ENCODE measurements around the gene MT1X.
A peak's percentile ranks its signal among the peaks of the same experiment; 100 is the strongest.

Gene MT1X

GRCh38 chr16:56641166-56641565, 41.1 kb upstream of the MT1X start:
- TF ChIP-seq CTCF (IDR thresholded peaks at IDR 0.05; ENCODE audit: low read length) (no peak), EZH2 (optimal IDR thresholded peaks at IDR 0.05; ENCODE audit: low read depth, low read length) (no peak), EZH2phosphoT487 (IDR thresholded peaks at IDR 0.05; ENCODE audit: low read length) (no peak)
- Histone ChIP-seq H3K36me3 (replicated peaks; ENCODE audit: insufficient read depth, low read length) (no peaks in the 10 kb centered on the region), H3K4me1 (ENCODE audit: low read length) (no peaks in the 10 kb centered on the region), H3K4me3 (ENCODE audit: low read length) (no peak overlapping the region), H3K9me2 (replicated peaks; ENCODE audit: insufficient read depth, low read length) (no peaks in the 10 kb centered on the region), H3K27me3 (replicated peaks; ENCODE audit: insufficient read depth, low read length) (peaks cover 66% of the 10 kb centered on the region), H3K9ac (ENCODE audit: low read length) (no peak overlapping the region), H4K20me1 (ENCODE audit: insufficient read depth, low read length) (no peaks in the 10 kb centered on the region), H3K79me2 (ENCODE audit: low read length) (no peaks in the 10 kb centered on the region), H2AFZ (ENCODE audit: low read length) (no peak overlapping the region), H3F3A (ENCODE audit: insufficient read depth, low read length) (no peaks in the 10 kb centered on the region), H3K9me3 (replicated peaks; ENCODE audit: insufficient read depth, low read length) (no peaks in the 10 kb centered on the region), H3K27ac (ENCODE audit: low read length) (no peak overlapping the region), H3K4me2 (ENCODE audit: low read depth, low read length) (no peak overlapping the region)
- DNase-seq = no peak

- no peaks in the 10 kb centered on the region for H4K20me1 ChIP-seq (ENCODE audit: insufficient read depth, low read length)
- H3K9me3 ChIP-seq (replicated peaks; ENCODE audit: insufficient read depth, low read length) = no peaks in the 10 kb centered on the region
- no peaks in the 10 kb centered on the region for H3F3A ChIP-seq (ENCODE audit: insufficient read depth, low read length)
- no peaks in the 10 kb centered on the region for H3K79me2 ChIP-seq (ENCODE audit: low read length)
- no peaks in the 10 kb centered on the region for H3K4me1 ChIP-seq (ENCODE audit: low read length)
- H2AFZ ChIP-seq (ENCODE audit: low read length) = peak overlapping the region; percentile 42
- H3K27me3 ChIP-seq (replicated peaks; ENCODE audit: insufficient read depth, low read length) = peaks cover 56% of the 10 kb centered on the region
- H3K36me3 ChIP-seq (replicated peaks; ENCODE audit: insufficient read depth, low read length) = no peaks in the 10 kb centered on the region
- peak; percentile 65 for DNase-seq
- no peak for TF ChIP-seq EZH2phosphoT487 (IDR thresholded peaks at IDR 0.05; ENCODE audit: low read length)
- peak; percentile 36 for TF ChIP-seq CTCF (IDR thresholded peaks at IDR 0.05; ENCODE audit: low read length)
- peak overlapping the region; percentile 77 for H3K4me2 ChIP-seq (ENCODE audit: low read depth, low read length)
- H3K27ac ChIP-seq (ENCODE audit: low read length) = no peak overlapping the region
- no peak overlapping the region for H3K9ac ChIP-seq (ENCODE audit: low read length)
- no peaks in the 10 kb centered on the region for H3K9me2 ChIP-seq (replicated peaks; ENCODE audit: insufficient read depth, low read length)
- peak overlapping the region; percentile 32 for H3K4me3 ChIP-seq (ENCODE audit: low read length)
Measured at GRCh38 chr16:56643080-56643778, 39.0 kb upstream of the MT1X start.

GRCh38 chr16:56643833-56644232, 38.4 kb upstream of the MT1X start:
- Histone ChIP-seq H4K20me1 (ENCODE audit: insufficient read depth, low read length) (no peaks in the 10 kb centered on the region), H3K79me2 (ENCODE audit: low read length) (no peaks in the 10 kb centered on the region), H3K9me2 (replicated peaks; ENCODE audit: insufficient read depth, low read length) (no peaks in the 10 kb centered on the region), H3K4me3 (ENCODE audit: low read length) (peak overlapping the region; percentile 32), H3K27ac (ENCODE audit: low read length) (no peak overlapping the region), H3K9ac (ENCODE audit: low read length) (no peak overlapping the region), H3K4me2 (ENCODE audit: low read depth, low read length) (peak overlapping the region; percentile 77), H3K4me1 (ENCODE audit: low read length) (no peaks in the 10 kb centered on the region), H3K9me3 (replicated peaks; ENCODE audit: insufficient read depth, low read length) (no peaks in the 10 kb centered on the region), H2AFZ (ENCODE audit: low read length) (peak overlapping the region; percentile 42), H3K36me3 (replicated peaks; ENCODE audit: insufficient read depth, low read length) (no peaks in the 10 kb centered on the region), H3K27me3 (replicated peaks; ENCODE audit: insufficient read depth, low read length) (peaks cover 52% of the 10 kb centered on the region), H3F3A (ENCODE audit: insufficient read depth, low read length) (no peaks in the 10 kb centered on the region)
- no peak for DNase-seq
- TF ChIP-seq CTCF (IDR thresholded peaks at IDR 0.05; ENCODE audit: low read length) (no peak), EZH2 (optimal IDR thresholded peaks at IDR 0.05; ENCODE audit: low read depth, low read length) (no peak), EZH2phosphoT487 (IDR thresholded peaks at IDR 0.05; ENCODE audit: low read length) (no peak)

All from MM.1S (cell line).